ENCODE results near the gene NAPA. TPM values are rescaled to one million over a fixed set of nuclear protein-coding genes. Genes with fewer than 3 reads are reported as not detected.

NAPA gene
- total and polyA plus RNA-seq, 2 of the 13 experiments (the other 11 are each of a cell fraction or from before 2014, with no cell fraction given): 32.6 to 65.9 TPM

DNA sequence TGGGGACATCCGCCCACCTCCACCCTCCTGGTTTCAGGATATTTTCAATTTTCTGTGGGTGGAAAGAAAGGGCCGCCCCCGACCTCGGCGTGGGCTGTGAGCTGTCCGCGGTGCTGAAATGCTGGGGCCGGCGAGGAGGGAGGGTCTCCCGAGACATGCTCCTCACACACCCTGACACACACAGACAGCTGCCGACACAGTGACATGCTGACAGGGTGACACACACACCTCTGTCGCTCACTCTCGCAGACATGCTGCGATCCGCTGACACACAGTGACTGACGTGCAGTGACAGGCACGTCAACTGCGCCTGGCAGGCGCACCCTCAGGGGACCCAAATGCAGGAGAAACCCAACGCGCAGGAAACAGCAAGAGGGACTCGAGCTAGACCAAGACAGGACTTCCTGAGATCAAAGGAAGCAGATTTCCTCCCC is 70.5 kb downstream of the NAPA start (continued):
- TF ChIP-seq, protein P1, sequence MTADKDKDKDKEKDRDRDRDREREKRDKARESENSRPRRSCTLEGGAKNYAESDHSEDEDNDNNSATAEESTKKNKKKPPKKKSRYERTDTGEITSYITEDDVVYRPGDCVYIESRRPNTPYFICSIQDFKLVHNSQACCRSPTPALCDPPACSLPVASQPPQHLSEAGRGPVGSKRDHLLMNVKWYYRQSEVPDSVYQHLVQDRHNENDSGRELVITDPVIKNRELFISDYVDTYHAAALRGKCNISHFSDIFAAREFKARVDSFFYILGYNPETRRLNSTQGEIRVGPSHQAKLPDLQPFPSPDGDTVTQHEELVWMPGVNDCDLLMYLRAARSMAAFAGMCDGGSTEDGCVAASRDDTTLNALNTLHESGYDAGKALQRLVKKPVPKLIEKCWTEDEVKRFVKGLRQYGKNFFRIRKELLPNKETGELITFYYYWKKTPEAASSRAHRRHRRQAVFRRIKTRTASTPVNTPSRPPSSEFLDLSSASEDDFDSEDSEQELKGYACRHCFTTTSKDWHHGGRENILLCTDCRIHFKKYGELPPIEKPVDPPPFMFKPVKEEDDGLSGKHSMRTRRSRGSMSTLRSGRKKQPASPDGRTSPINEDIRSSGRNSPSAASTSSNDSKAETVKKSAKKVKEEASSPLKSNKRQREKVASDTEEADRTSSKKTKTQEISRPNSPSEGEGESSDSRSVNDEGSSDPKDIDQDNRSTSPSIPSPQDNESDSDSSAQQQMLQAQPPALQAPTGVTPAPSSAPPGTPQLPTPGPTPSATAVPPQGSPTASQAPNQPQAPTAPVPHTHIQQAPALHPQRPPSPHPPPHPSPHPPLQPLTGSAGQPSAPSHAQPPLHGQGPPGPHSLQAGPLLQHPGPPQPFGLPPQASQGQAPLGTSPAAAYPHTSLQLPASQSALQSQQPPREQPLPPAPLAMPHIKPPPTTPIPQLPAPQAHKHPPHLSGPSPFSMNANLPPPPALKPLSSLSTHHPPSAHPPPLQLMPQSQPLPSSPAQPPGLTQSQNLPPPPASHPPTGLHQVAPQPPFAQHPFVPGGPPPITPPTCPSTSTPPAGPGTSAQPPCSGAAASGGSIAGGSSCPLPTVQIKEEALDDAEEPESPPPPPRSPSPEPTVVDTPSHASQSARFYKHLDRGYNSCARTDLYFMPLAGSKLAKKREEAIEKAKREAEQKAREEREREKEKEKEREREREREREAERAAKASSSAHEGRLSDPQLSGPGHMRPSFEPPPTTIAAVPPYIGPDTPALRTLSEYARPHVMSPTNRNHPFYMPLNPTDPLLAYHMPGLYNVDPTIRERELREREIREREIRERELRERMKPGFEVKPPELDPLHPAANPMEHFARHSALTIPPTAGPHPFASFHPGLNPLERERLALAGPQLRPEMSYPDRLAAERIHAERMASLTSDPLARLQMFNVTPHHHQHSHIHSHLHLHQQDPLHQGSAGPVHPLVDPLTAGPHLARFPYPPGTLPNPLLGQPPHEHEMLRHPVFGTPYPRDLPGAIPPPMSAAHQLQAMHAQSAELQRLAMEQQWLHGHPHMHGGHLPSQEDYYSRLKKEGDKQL (CRISPR knock-in tag; IDR thresholded peaks at IDR 0.05; ENCODE audit: low read depth): no peak
- TF ChIP-seq, protein P2, sequence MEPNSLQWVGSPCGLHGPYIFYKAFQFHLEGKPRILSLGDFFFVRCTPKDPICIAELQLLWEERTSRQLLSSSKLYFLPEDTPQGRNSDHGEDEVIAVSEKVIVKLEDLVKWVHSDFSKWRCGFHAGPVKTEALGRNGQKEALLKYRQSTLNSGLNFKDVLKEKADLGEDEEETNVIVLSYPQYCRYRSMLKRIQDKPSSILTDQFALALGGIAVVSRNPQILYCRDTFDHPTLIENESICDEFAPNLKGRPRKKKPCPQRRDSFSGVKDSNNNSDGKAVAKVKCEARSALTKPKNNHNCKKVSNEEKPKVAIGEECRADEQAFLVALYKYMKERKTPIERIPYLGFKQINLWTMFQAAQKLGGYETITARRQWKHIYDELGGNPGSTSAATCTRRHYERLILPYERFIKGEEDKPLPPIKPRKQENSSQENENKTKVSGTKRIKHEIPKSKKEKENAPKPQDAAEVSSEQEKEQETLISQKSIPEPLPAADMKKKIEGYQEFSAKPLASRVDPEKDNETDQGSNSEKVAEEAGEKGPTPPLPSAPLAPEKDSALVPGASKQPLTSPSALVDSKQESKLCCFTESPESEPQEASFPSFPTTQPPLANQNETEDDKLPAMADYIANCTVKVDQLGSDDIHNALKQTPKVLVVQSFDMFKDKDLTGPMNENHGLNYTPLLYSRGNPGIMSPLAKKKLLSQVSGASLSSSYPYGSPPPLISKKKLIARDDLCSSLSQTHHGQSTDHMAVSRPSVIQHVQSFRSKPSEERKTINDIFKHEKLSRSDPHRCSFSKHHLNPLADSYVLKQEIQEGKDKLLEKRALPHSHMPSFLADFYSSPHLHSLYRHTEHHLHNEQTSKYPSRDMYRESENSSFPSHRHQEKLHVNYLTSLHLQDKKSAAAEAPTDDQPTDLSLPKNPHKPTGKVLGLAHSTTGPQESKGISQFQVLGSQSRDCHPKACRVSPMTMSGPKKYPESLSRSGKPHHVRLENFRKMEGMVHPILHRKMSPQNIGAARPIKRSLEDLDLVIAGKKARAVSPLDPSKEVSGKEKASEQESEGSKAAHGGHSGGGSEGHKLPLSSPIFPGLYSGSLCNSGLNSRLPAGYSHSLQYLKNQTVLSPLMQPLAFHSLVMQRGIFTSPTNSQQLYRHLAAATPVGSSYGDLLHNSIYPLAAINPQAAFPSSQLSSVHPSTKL (CRISPR knock-in tag; IDR thresholded peaks at IDR 0.05): 0 out of 2 replicates have a peak, but pooled peaks have one; percentile 22
- TF ChIP-seq NFYB (CRISPR knock-in tag; IDR thresholded peaks at IDR 0.05) (no peak), TSC22D2 (CRISPR knock-in tag; IDR thresholded peaks at IDR 0.05; ENCODE audit: borderline replicate concordance) (0 out of 2 replicates have a peak, but pooled peaks have one; percentile 70), HOXA5 (CRISPR knock-in tag; IDR thresholded peaks at IDR 0.05) (0 out of 2 replicates have a peak, but pooled peaks have one; percentile 20), FOSL2 (CRISPR knock-in tag; IDR thresholded peaks at IDR 0.05) (0 out of 2 replicates have a peak, but pooled peaks have one; percentile 20)
- TF ChIP-seq, protein P3, sequence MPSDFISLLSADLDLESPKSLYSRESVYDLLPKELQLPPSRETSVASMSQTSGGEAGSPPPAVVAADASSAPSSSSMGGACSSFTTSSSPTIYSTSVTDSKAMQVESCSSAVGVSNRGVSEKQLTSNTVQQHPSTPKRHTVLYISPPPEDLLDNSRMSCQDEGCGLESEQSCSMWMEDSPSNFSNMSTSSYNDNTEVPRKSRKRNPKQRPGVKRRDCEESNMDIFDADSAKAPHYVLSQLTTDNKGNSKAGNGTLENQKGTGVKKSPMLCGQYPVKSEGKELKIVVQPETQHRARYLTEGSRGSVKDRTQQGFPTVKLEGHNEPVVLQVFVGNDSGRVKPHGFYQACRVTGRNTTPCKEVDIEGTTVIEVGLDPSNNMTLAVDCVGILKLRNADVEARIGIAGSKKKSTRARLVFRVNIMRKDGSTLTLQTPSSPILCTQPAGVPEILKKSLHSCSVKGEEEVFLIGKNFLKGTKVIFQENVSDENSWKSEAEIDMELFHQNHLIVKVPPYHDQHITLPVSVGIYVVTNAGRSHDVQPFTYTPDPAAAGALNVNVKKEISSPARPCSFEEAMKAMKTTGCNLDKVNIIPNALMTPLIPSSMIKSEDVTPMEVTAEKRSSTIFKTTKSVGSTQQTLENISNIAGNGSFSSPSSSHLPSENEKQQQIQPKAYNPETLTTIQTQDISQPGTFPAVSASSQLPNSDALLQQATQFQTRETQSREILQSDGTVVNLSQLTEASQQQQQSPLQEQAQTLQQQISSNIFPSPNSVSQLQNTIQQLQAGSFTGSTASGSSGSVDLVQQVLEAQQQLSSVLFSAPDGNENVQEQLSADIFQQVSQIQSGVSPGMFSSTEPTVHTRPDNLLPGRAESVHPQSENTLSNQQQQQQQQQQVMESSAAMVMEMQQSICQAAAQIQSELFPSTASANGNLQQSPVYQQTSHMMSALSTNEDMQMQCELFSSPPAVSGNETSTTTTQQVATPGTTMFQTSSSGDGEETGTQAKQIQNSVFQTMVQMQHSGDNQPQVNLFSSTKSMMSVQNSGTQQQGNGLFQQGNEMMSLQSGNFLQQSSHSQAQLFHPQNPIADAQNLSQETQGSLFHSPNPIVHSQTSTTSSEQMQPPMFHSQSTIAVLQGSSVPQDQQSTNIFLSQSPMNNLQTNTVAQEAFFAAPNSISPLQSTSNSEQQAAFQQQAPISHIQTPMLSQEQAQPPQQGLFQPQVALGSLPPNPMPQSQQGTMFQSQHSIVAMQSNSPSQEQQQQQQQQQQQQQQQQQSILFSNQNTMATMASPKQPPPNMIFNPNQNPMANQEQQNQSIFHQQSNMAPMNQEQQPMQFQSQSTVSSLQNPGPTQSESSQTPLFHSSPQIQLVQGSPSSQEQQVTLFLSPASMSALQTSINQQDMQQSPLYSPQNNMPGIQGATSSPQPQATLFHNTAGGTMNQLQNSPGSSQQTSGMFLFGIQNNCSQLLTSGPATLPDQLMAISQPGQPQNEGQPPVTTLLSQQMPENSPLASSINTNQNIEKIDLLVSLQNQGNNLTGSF (CRISPR knock-in tag; IDR thresholded peaks at IDR 0.05): peak; percentile 32; the same call in 1 of the 2 replicates
- TF ChIP-seq, protein P4, sequence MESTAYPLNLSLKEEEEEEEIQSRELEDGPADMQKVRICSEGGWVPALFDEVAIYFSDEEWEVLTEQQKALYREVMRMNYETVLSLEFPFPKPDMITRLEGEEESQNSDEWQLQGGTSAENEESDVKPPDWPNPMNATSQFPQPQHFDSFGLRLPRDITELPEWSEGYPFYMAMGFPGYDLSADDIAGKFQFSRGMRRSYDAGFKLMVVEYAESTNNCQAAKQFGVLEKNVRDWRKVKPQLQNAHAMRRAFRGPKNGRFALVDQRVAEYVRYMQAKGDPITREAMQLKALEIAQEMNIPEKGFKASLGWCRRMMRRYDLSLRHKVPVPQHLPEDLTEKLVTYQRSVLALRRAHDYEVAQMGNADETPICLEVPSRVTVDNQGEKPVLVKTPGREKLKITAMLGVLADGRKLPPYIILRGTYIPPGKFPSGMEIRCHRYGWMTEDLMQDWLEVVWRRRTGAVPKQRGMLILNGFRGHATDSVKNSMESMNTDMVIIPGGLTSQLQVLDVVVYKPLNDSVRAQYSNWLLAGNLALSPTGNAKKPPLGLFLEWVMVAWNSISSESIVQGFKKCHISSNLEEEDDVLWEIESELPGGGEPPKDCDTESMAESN (CRISPR knock-in tag; conservative IDR thresholded peaks at IDR 0.05): 0 out of 2 replicates have a peak, but pooled peaks have one; percentile 72
